ENCODE results near the gene PCSK1.
"Not testable (repeated sequence)": the region's sequence is repeated elsewhere in the genome, so short reads cannot be mapped to it uniquely, and the experiment has no call there.

Gene PCSK1

GRCh38 chr5:96370976-96371375, 62.1 kb downstream of the PCSK1 start:
- Mint-ChIP-seq H3K4me3 (no peak overlapping the region), H3K27me3 (ENCODE audit: low read depth) (peaks cover 3% of the 10 kb centered on the region), H3K9me3 (peaks cover 3% of the 10 kb centered on the region), H3K4me1 (no peaks in the 10 kb centered on the region), H3K27ac (no peak overlapping the region), H3K36me3 (ENCODE audit: low read depth) (no peaks in the 10 kb centered on the region)
- no peak for TF ChIP-seq CTCF (IDR thresholded peaks at IDR 0.05; ENCODE audit: unreplicated experiment in 3 of 3)

- not testable (repeated sequence) for H3K27me3 Mint-ChIP-seq (ENCODE audit: low read depth); H3K4me3 Mint-ChIP-seq; H3K27ac Mint-ChIP-seq; H3K4me1 Mint-ChIP-seq; H3K9me3 Mint-ChIP-seq; H3K36me3 Mint-ChIP-seq (ENCODE audit: low read depth)
These were observed 65.7 kb downstream of the PCSK1 start for GRCh38 chr5:96367337-96367736.

GRCh38 chr5:96354237-96354636, 78.8 kb downstream of the PCSK1 start:
- no peaks in the 10 kb centered on the region for H3K36me3 Mint-ChIP-seq (ENCODE audit: low read depth)
- H3K9me3 Mint-ChIP-seq = peaks cover 6% of the 10 kb centered on the region
- H3K4me3 Mint-ChIP-seq = no peak overlapping the region
- H3K4me1 Mint-ChIP-seq = no peaks in the 10 kb centered on the region
- TF ChIP-seq CTCF (IDR thresholded peaks at IDR 0.05; ENCODE audit: unreplicated experiment in 3 of 3) = no peak
- H3K27ac Mint-ChIP-seq = no peak overlapping the region
- no peaks in the 10 kb centered on the region for H3K27me3 Mint-ChIP-seq (ENCODE audit: low read depth)

GRCh38 chr5:96353220-96353619, 79.8 kb downstream of the PCSK1 start:
- no peaks in the 10 kb centered on the region for H3K27me3 Mint-ChIP-seq (ENCODE audit: low read depth)
- TF ChIP-seq CTCF (IDR thresholded peaks at IDR 0.05; ENCODE audit: unreplicated experiment in 3 of 3) = no peak
- H3K9me3 Mint-ChIP-seq = peaks cover 2% of the 10 kb centered on the region
- H3K36me3 Mint-ChIP-seq (ENCODE audit: low read depth) = no peaks in the 10 kb centered on the region
- H3K4me1 Mint-ChIP-seq = no peaks in the 10 kb centered on the region
- H3K27ac Mint-ChIP-seq = no peak overlapping the region
- no peak overlapping the region for H3K4me3 Mint-ChIP-seq

- no peaks in the 10 kb centered on the region for H3K36me3 Mint-ChIP-seq (ENCODE audit: low read depth)
- no peak overlapping the region for H3K27ac Mint-ChIP-seq
- no peaks in the 10 kb centered on the region for H3K4me1 Mint-ChIP-seq
- H3K4me3 Mint-ChIP-seq = no peak overlapping the region
- no peaks in the 10 kb centered on the region for H3K9me3 Mint-ChIP-seq
- TF ChIP-seq CTCF (IDR thresholded peaks at IDR 0.05; ENCODE audit: unreplicated experiment in 3 of 3) = no peak
- H3K27me3 Mint-ChIP-seq (ENCODE audit: low read depth) = no peaks in the 10 kb centered on the region
These were observed 82.4 kb downstream of the PCSK1 start for GRCh38 chr5:96350678-96351077.

- Mint-ChIP-seq H3K27ac (no peak overlapping the region), H3K4me1 (no peaks in the 10 kb centered on the region), H3K36me3 (ENCODE audit: low read depth) (no peaks in the 10 kb centered on the region), H3K4me3 (no peak overlapping the region), H3K27me3 (ENCODE audit: low read depth) (no peaks in the 10 kb centered on the region), H3K9me3 (no peaks in the 10 kb centered on the region)
- TF ChIP-seq CTCF (IDR thresholded peaks at IDR 0.05; ENCODE audit: unreplicated experiment in 3 of 3) = no peak
These were observed 84.5 kb downstream of the PCSK1 start for GRCh38 chr5:96348536-96348935.
